ENCODE results near the gene GNAI2.
"Not testable (repeated sequence)": the region's sequence is repeated elsewhere in the genome, so short reads cannot be mapped to it uniquely, and the experiment has no call there.

The GNAI2 gene

GRCh38 chr3:50224639-50225038, 11.4 kb upstream of the GNAI2 start:
- DNase-seq (ENCODE audit: low read depth in 3 of 3, low spot score in 1 of 3): no peak

GRCh38 chr3:50226888-50227389, 9.1 kb upstream of the GNAI2 start:
- peak in 1 of 3 donors; percentile 16 for DNase-seq (ENCODE audit: low read depth in 3 of 3, low spot score in 1 of 3)

GRCh38 chr3:50227390-50228183, 8.4 kb upstream of the GNAI2 start:
- DNase-seq (ENCODE audit: low read depth in 3 of 3, low spot score in 1 of 3): peak; percentile 79 to 86 (median 83)

- DNase-seq (ENCODE audit: low read depth in 3 of 3, low spot score in 1 of 3): not testable (repeated sequence)
Measured at GRCh38 chr3:50228184-50228763, 7.7 kb upstream of the GNAI2 start.

- DNase-seq (ENCODE audit: low read depth in 3 of 3, low spot score in 1 of 3): no peak
Measured at GRCh38 chr3:50229490-50229889, 6.5 kb upstream of the GNAI2 start.

- DNase-seq (ENCODE audit: low read depth in 3 of 3, low spot score in 1 of 3): no peak
Measured at GRCh38 chr3:50230104-50230793, 5.8 kb upstream of the GNAI2 start.

GRCh38 chr3:50230794-50231125, 5.2 kb upstream of the GNAI2 start:
- no peak for DNase-seq (ENCODE audit: low read depth in 3 of 3, low spot score in 1 of 3)

GRCh38 chr3:50231581-50231980, 4.4 kb upstream of the GNAI2 start:
- DNase-seq (ENCODE audit: low read depth in 3 of 3, low spot score in 1 of 3): no peak

GRCh38 chr3:50232303-50232702, 3.7 kb upstream of the GNAI2 start:
- DNase-seq (ENCODE audit: low read depth in 3 of 3, low spot score in 1 of 3): no peak

- no peak for DNase-seq (ENCODE audit: low read depth in 3 of 3, low spot score in 1 of 3)
Measured at GRCh38 chr3:50233176-50233575, 2.8 kb upstream of the GNAI2 start.

GRCh38 chr3:50236484-50237132, 604 bp downstream of the GNAI2 start:
- no peak for DNase-seq (ENCODE audit: low read depth in 3 of 3, low spot score in 1 of 3)

- no peak for DNase-seq (ENCODE audit: low read depth in 3 of 3, low spot score in 1 of 3)
Measured at GRCh38 chr3:50237133-50237651, 1.2 kb downstream of the GNAI2 start.

- peak; percentile 60 to 73 (median 70) for DNase-seq (ENCODE audit: low read depth in 3 of 3, low spot score in 1 of 3)
Measured at GRCh38 chr3:50237754-50238548, 1.9 kb downstream of the GNAI2 start.

GRCh38 chr3:50238549-50239026, 2.6 kb downstream of the GNAI2 start:
- no peak for DNase-seq (ENCODE audit: low read depth in 3 of 3, low spot score in 1 of 3)

GRCh38 chr3:50239649-50240048, 3.6 kb downstream of the GNAI2 start:
- no peak for DNase-seq (ENCODE audit: low read depth in 3 of 3, low spot score in 1 of 3)

- DNase-seq (ENCODE audit: low read depth in 3 of 3, low spot score in 1 of 3): no peak
Measured at GRCh38 chr3:50241163-50241562, 5.2 kb downstream of the GNAI2 start.

GRCh38 chr3:50241713-50242380, 5.8 kb downstream of the GNAI2 start:
- no peak for DNase-seq (ENCODE audit: low read depth in 3 of 3, low spot score in 1 of 3)

GRCh38 chr3:50242381-50242770, 6.4 kb downstream of the GNAI2 start:
- DNase-seq (ENCODE audit: low read depth in 3 of 3, low spot score in 1 of 3): no peak

- no peak for DNase-seq (ENCODE audit: low read depth in 3 of 3, low spot score in 1 of 3)
Measured at GRCh38 chr3:50242851-50243542, 7.0 kb downstream of the GNAI2 start.
